ENCODE data around the gene NGF.

GRCh38 chr1:115327270-115327669, 10.8 kb downstream of the NGF start:
- TF ChIP-seq CTCF (conservative IDR thresholded peaks at IDR 0.05; ENCODE audit: low read depth, low read length) (no peak), EZH2 (IDR thresholded peaks at IDR 0.05; ENCODE audit: borderline replicate concordance, low read depth, low read length, poor library complexity, severe bottlenecking) (no peak)

Data from A673 (cell line).